NK-92 (cell line): ENCODE measurements around the gene TXNDC12.

Source experiments
- DNase-seq: peaks from one replicate; lab custom pipeline; 2025; ENCODE audit not compliant: unreplicated experiment; lab: John Stamatoyannopoulos, UW

The TXNDC12 gene

DNA sequence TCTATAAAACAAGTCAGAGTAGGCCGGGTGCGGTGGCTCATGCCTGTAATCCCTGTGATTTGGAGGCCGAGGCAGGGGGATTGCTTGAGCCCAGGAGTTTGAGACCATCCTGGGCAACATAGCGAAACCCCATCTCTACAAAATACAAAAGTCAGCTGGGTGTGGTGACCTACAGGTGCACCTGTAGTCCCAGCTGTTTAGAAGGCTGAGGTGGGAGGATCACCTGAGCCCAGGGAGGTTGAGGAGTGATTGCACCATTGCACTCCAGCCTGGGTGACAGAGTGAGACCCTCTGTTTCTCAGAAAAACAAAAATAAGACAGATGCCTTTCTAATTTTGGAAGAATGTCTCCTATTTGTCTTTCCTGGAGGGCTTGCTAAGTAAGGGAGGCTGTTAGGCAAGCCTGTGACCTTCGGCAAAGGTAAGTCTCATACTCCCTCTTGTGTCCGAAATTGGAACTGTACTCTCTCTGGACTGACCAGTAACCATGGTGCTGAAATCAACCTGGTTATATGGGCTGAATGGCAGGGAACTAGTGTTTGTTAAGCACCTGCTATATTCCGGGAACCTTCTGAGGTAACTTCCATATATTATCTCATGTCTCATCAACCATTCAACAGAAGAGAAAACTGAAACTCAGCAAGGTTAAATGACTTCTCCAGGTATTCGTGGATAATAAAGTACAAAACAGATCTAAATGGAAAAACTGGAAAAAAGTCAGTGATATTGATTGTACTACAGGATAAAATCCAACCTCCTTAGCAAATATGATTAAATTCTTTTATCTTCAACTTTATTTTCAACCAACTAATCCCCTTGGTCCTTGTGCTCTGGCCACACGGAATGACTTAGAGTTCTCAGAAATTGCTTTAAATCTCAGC lies 52.7 kb downstream of the TXNDC12 start:
- DNase-seq: no peak

DNA sequence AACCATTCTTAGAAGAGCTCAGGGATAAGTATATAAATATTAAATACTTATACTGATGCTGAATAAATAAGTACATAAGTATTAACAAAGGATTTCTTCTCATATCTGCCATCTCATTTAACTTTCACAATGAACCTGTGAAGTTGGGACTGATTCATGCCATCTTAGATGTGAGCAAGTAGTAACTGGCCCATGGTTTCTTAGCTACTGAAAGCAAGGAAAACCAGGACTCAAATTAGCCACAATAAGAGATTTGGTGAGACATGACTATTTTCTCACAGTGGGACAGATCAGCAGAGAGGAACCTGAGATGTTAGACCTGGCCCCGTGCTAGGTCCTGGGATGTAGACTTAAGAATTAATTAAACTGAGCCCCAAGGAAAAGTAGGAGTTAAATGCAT lies 56.3 kb downstream of the TXNDC12 start:
- DNase-seq: no peak

DNA sequence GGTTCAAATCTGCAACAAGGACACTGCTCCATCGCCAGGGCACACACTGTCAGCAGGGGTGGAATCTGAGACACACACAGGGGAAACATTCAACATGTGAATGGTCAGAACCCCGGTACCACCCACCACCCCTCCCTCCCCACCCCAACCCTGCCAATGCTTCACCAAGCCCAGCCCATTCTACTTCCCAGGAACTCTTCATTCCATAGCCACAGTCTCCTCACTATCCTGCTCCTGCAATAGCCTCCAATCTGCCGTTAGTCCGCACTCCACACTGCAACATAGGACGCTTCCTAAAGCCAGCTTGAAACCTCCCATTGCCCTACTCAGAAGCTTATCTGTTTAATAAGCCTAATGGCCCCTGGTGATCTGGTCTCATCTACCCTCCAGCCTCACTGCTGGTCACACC lies 57.0 kb downstream of the TXNDC12 start:
- no peak for DNase-seq

DNA sequence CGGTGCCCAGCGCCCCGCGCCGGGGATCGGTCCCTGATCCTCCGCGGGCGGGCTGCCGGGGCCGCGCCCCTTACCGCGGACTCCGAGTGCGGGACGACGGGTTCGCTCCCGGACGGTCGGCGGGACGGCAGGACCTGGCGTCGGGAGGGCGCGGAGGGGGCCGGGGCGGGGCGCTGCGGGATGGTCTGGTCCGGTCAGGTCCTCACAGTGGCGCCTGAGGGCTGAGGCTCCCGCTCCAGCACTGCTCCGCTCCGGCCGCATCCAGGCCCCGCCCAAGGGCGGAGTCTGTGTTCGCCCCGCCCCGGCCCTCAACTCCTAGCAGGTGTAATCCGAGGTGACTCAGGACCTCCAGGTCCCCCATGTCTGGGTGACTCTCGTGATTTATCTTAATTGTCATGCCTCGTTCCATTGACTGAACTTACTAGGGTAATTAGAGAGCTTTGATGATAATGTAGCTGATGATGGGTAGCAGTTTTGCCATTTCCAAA lies 64.5 kb downstream of the TXNDC12 start, which contains the start of gene RAB3B:
Gene RAB3B, minus strand, starts transcription at position 223 of the 488 bp plus-strand sequence. CDS start 13,583 bp downstream, outside the sequence.
- DNase-seq: no peak

DNA sequence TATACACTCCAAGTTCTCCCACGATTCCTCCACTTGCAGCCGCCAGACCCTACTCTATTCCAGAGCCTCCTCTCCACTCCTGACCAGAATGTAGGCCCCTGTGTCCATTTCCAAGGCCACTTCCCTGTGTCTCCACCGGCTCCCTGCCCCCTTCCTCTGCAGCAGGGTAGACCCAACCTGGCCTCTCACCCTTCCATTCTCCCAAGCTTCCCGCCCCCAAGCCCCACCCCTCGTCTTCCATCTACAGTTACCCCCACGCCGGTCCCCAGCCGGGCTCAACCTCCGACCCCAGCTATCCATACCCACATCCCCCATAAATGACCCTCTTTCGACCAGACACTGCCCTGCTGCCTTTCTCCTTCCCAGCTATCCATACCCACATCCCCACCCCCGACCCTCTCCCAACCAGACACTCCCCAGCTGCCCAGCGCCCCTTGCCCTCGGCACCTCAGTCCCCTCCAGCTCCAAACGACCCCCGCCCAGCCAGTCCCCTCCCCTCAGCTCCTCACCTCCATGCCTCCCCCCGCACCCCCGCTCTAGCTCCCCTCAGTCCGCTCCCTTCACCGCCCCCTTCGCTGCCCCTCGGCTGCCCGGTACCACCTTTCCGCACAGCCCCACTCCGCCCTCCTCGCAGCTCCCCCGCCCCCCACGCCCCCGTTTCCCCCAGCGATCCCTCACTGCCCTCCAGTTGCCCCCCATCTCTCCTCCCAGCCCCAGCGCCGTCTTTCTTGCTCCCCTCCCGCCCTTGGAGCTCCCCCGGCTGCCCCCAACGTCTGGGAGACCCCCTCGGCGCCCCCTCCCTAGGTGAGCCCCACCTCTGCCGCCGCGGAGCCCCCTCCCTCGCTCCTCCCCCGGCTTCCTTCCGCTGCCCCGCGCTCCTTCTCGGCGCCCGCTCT lies 65.2 kb downstream of the TXNDC12 start:
- no peak for DNase-seq

DNA sequence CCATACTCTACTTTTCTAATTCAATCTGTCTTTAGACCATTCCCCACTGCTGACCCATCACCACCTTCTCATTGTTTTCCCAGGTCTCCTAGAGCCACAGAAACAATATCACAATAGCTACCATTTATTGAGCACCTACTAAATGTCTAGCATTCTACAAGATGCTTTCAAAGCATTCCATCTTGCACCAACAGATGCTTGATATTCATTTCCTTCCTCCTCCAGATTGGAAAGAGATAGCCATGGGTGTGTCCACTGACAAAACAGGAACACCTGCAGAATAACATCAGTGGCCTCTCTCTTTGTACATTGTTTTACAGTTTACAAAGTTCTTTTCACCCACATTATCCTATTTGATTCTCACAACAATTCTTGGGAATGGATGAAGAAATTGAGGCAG lies 66.7 kb downstream of the TXNDC12 start:
- no peak for DNase-seq

DNA sequence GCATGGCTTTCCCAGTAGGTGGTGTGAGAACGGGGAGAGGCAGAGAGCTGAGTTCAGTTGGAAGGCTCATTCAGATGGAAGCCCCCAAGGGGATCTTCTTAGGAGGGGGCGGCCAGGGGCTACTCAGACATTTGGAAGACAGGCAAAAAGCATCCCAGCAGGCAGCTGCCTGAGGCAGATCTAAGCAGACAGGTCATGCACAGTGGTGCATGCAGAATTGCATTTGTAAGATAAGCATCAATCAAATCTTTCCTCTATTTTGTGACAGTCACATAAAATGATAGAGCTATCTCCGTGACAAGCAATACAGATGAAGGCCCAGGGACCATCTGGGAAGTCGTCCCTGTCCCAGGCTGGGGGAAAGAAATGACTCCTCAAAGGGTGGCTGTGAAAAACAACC lies 68.3 kb downstream of the TXNDC12 start:
- DNase-seq: no peak

DNA sequence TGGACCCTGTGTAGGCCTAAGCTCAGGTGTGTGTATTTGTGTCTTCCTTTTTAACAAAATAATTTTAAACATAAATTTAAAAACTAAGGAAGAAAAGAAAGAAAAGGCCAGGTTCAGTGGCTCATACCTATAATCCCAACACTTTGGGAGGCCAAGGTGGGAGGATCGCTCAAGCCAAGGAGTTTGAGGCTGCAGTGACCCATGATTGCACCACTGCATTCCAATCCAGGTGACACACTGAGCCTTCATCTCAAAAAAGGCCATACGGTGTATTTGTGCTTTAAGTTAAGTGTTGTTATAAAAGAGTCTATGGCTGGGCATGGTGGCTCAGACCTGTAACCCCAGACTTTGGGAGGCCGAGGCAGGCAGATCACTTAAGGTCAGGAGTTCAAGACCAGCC lies 72.8 kb downstream of the TXNDC12 start:
- no peak for DNase-seq

DNA sequence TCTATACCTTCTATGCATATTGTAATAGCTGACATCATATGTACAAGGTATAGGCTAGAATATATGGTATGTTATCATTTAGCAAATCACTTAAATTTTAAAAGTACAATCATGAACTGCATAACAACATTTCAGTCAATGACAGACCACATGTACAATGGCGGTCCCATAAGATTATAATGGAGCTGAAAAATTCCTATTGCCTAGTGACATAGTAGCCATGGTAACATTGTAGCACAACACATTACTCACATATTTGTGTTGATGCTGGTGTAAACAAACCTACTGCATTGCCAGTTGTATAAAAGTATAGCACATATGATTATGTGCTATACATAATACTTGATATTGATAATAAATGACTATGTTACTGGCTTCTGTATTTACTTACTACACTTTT lies 73.4 kb downstream of the TXNDC12 start:
- DNase-seq: no peak

DNA sequence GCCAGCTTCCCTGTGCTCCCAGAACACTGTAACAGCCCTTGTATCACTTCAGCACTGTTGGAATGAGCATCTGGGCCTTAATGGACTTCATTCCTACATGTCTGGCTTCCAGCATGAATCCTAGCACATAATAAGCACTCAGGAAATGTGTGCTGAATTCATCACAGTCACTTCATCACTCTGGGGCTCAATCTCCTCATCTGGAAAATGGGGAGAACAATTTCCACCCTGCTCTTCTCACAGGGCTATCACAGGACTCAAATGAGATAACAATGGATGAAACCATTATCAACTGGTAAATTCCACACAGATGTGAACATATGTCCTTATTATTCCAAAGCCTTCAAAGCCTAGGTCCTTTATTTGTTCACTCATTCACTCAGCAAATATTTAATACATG lies 76.9 kb downstream of the TXNDC12 start:
- DNase-seq: no peak

DNA sequence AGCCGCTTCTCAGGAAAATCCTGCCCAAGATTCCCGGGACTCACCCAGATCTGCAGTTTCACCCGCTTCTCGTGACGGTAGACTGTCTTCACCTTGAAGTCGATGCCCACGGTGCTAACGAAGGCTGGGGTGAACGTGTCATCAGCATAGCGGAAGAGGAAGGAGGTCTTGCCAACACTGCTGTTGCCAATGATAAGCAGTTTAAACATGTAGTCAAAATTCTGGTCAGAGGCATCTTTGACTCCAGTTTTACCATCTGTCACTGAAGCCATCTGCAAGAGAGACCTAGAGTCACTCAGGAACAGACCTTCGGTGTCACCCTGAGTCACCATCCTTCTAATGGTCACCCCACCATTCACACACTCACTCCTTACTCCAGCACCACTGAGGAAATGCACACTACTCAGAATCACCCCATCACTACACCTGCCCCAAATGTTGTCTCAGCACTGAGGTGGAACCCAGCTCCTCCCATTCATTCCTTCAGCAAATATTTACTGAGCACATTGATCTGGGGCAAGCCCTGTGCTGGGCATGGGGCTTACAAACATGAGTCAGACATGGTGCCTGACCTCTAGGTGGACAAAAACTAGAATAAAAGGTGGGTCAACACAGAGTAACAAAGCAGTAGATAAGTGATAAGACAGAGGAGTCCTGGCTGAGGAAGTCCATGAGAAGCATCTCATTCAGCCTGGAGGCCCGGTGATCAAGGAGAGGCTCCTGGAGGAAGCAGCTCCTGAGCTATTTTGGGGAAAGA lies 78.0 kb downstream of the TXNDC12 start:
- DNase-seq: no peak

DNA sequence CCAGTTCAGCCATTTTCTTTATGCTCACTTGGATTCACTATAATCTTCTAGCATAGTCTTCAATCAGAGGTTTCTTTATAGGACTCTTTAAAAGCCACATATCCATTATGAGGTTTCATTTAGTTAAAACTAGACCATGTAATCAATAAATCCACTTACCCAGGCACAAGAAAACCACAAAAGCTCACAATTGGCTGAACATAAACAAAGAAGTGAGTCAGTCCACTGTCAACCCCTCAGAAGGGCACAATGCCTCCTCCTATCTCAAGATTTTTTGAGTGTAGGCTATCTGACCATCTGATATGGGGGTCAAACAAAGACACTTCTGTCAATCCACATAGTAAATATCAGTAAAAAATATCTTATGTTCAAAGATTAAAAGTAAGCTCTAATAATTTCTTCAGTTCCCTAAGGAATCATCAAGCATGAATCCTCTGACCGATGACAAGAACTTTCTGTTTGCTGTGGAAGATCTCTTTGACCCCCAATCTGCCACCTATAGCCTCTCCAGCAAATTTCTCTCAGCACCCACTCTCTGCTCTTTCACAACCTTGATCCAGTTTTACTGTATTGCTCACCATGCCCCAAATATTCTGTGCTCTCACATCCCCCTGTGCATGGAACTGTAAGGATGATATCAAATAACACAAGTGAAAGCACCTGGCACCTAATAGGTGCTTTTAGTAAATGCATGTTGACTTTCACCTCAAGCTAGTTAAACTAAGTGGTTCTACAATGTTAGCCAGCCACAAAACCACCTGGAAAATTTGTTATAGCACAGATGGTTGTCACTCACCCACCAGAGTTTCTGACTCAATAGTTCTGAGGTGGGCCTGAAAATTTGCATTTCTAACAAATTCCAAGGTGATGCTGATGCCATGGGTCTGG lies 81.2 kb downstream of the TXNDC12 start:
- DNase-seq: no peak
